Lower leg skin (tissue), 4 donors: ENCODE data around the gene PITPNC1. TPM values are rescaled to one million over a fixed set of nuclear protein-coding genes. Genes with fewer than 3 reads are reported as not detected.

ENCODE experiments used
- DNase-seq, 2 donors: peaks; one replicate each; pipeline ENCODE4 v3.0.0-alpha.2; 2019; ENCODE audit warnings: low spot score in 2 of 2
- H3K4me3 ChIP-seq: fragments of 200-600 bp; sonication (generic); 2 replicates; pipeline ENCODE4 v1.5.1; 2017; ENCODE audit warnings: mild to moderate bottlenecking, low read depth; ENCODE audit not compliant: poor library complexity, severe bottlenecking
- CTCF ChIP-seq, 3 donors: fragments of 450-650 bp; IDR thresholded peaks; one replicate each; pipeline ENCODE4 v1.5.1; 2016; ENCODE audit warnings: antibody characterized with exemption in 3 of 3, mild to moderate bottlenecking in 3 of 3, moderate library complexity in 2 of 3
- POLR2A ChIP-seq, 2 donors: fragments of 450-650 bp; IDR thresholded peaks; one replicate each; pipeline ENCODE4 v1.6.1; 2016 to 2017; ENCODE audit warnings: antibody characterized with exemption in 2 of 2, mild to moderate bottlenecking in 1 of 2, moderate library complexity in 1 of 2
- WGBS, 2 donors: methylation state at CpG; one replicate each; pipeline ENCODE4 v1.1.5; 2018; 5-methylcytosine and 5-hydroxymethylcytosine counted together
- intact Hi-C: fragments of 100-400 bp; cut with DNase I; formaldehyde crosslinking; loops from one replicate; pipeline ENCODE4 v1.15.0; 2023; ENCODE audit warnings: low total_unique reads
- total RNA-seq, 4 donors: library from RNA; depleted of rRNA; stranded (reverse); fragments of >200 nt; gene quantifications; one replicate each; pipeline ENCODE4 v1.1.0, GENCODE V29; 2016

Gene PITPNC1
- total RNA-seq, 4 donors from 2014 or later, result 1.7 to 8.2 (median 4.6) TPM

GRCh38 chr17:67546578-67547527 is 169.8 kb downstream of the PITPNC1 start:
- DNase-seq, result no peak
- WGBS, 2 donors, result 64 to 66% methylated on average over 11 of the region's 11 CpGs
- TF ChIP-seq POLR2A (IDR thresholded peaks at IDR 0.05) (no peak), CTCF (IDR thresholded peaks at IDR 0.05) (no peak)
- no peak overlapping the region for H3K4me3 ChIP-seq
- intact Hi-C loops, result no loop called here

- intact Hi-C loops, result no loop called here
- TF ChIP-seq POLR2A (IDR thresholded peaks at IDR 0.05), result no peak
- TF ChIP-seq CTCF (IDR thresholded peaks at IDR 0.05), result no peak
- no peak overlapping the region for H3K4me3 ChIP-seq
- 93 to 99% methylated on average over 3 of the region's 3 CpGs for WGBS, 2 donors
- no peak for DNase-seq
These were observed 171.6 kb downstream of the PITPNC1 start for GRCh38 chr17:67548693-67549092.

GRCh38 chr17:67549820-67550219 is 172.7 kb downstream of the PITPNC1 start:
- intact Hi-C loops, result no loop called here
- WGBS, 2 donors, result 85 to 88% methylated on average over 9 of the region's 9 CpGs
- no peak for DNase-seq
- H3K4me3 ChIP-seq, result no peak overlapping the region
- TF ChIP-seq CTCF (IDR thresholded peaks at IDR 0.05) (no peak), POLR2A (IDR thresholded peaks at IDR 0.05) (no peak)

GRCh38 chr17:67554634-67555033 is 177.6 kb downstream of the PITPNC1 start:
- TF ChIP-seq POLR2A (IDR thresholded peaks at IDR 0.05) (no peak), CTCF (IDR thresholded peaks at IDR 0.05) (no peak)
- peak in 1 of 2 donors; percentile 31 for DNase-seq
- 92 to 95% methylated on average over 6 of the region's 6 CpGs for WGBS, 2 donors
- intact Hi-C loops, result no loop called here
- H3K4me3 ChIP-seq, result no peak overlapping the region

GRCh38 chr17:67555855-67556254 is 178.8 kb downstream of the PITPNC1 start:
- no peak for TF ChIP-seq CTCF (IDR thresholded peaks at IDR 0.05)
- TF ChIP-seq POLR2A (IDR thresholded peaks at IDR 0.05), result no peak
- DNase-seq, result no peak
- intact Hi-C loops, result no loop called here
- no peak overlapping the region for H3K4me3 ChIP-seq
- WGBS, 2 donors, result 96 to 97% methylated on average over 1 of the region's 1 CpG
